ENCODE data around the gene TMEM181.
"Not testable (repeated sequence)": the region's sequence is repeated elsewhere in the genome, so short reads cannot be mapped to it uniquely, and the experiment has no call there.

Gene TMEM181

DNA sequence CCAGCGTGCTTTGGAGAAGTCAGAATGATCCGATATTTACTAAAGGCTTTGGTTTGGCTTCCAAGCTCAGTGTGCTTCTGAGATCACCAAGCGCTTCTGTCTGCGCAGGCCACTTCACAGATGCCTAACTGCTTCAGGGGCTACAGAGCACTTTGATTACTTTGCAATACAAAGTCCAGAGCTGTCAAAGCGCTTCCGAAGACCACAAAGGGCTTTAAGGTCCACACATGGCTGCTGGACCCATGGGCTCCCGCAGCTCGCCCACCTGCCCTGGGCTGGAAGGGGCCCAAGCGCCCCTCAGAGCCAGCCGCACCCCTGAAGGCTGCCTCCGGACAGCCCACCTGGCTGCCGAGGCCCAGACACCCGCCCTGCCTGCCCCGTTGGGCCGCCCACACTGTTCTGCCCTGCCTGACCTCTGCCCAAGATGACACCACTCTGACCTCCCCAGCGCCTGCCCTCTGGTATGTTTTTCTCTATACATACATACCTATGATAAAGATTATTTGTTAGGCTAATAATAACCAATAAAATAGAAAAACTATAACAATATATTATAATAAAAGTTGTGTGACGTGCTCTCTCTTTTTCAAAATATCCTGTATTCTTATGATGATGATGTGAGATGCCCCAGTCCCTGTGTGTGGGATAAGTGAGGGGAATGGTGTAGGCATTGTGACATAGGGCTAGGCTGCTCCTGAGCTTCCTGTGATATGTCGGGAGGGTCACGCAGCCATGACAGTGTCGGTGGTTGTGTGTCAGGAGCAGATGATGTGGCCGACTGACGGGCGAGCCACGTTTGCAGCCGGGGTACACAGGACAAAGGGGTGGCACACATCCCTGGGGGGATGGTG lies 62.0 kb downstream of the TMEM181 start:
- no peak for DNase-seq (ENCODE audit: low spot score)

DNA sequence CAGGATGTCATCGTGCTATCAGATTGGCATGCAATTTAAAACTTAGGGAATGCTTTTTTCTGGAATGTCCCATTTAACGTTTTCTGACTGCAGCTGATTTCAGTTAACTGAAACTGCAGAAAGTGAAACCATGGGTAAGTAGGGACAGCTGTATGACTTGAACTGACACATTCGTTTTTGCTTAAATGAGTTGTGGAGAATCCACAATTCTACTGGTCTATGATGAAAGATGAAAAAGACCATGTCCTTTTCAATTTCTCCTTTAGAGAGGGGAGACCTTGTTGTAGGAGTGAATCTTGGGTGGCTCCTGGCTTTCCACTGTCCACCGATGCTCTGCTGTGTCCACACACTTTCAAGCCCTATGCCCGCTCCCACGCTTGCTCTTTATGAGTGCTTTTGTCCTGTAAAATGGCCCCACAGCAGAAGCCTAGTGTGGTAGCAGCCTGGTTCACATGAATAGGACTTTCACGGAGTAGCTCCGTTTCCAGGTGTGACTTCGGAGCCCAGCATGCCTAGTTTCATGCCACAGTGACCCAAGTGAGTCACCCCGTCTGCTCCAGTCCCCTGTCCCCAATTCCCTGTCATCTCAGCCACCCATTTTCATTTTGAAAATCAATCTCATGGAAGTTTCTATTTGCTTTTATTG lies 62.8 kb downstream of the TMEM181 start:
- DNase-seq (ENCODE audit: low spot score) = no peak

DNA sequence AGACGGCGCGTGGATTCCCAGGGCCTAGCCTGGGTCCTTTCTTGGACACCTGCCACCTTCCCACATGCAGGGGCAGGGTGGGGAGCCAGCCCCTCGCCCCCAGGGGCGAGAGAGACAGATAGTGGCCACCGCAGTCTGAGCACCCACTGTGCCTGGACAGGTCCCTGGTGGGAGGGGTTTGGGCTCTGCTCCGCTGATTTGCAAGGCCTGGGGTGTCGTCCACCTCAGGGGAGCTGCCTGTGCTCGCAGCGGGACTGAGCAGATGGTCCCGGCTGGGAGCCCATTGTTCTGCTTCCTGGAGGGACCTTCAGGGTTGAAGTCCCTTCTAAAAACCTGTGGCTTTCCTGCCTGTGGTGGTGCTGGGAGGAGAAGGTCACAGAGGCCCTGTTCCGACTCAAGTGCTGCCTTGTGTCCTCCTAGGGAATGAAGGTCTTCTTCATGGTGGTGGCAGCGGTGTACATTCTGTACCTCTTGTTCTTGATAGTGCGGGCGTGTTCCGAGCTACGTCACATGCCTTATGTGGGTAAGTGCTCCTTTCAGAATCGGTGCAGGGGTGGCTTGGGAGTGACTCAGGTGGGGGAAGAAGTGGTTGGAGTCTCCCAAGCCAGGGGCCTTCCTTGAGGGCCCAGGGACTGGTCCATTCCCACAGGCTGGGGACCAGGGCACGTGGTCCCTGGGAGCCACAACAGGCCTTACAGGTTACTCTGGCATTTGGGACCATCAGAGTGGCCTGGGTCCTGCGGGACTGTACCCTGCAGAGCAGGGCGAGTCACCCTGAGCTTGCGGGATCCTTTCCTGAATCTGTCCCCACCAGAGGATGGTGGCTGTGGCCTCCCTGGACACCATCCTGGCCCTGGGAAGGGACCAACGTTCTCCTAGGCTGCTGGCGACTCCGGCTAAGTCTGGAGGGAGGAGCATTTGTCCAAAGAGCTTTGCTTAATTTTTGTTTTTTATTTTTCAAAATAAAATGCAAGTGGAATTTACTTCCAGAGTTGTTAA lies 65.1 kb downstream of the TMEM181 start:
- DNase-seq (ENCODE audit: low spot score) = no peak

DNA sequence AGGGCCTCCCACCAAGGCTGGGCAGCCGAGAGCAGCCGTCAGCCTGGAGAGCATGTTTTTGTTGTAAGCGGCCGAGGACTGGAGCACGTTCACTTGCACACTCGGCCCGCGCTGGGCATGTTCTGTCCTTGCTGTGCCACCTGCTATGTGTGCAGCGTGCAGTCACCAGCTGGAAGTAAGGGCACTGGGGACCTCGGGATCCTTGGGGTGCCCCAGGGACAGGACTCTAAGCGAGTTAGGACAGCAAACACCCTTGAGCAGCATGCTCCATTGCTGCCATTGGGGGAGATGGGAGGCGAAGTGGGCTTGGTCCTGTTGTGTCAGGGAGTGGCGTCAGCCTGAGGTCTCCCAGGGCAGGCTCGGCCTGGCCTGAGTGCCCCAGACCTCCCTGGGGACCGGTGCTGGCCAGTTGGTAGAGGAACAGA lies 66.0 kb downstream of the TMEM181 start:
- DNase-seq (ENCODE audit: low spot score) = no peak

DNA sequence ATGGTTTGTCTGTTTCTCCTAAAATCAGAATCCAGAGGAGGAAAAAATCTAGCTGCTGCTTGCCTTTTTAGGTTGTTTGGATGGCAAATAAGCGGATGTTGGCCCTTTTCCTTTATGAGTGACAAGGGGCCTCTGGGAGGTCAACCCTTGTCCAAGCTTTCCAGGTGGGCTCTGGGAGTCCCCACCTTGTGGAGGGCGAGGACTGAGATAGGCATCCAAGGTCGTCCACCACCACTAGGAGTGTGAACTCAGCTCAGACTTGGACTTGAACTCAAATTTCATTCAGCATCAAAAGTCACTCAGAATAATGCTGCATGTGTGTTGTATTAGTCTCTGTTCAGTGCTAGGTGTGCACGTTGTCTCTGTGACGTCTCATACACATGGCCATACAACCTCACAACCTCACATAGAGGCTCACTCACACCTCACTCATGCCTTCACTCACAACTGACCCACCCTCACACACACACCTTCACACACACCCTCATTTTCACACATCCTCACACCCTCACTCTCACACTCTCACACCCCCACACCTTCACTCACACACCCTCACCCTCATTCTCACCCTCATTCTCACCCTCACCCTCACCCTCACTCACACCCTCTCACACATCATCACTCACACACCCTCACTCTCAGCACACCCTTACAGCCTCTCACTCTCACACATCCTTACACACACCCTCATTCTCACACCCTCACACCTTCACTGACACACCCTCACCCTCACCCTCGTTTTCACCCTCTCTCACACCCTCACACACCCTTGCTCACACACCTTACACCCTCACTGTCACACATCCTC lies 66.7 kb downstream of the TMEM181 start:
- DNase-seq (ENCODE audit: low spot score) = no peak

DNA sequence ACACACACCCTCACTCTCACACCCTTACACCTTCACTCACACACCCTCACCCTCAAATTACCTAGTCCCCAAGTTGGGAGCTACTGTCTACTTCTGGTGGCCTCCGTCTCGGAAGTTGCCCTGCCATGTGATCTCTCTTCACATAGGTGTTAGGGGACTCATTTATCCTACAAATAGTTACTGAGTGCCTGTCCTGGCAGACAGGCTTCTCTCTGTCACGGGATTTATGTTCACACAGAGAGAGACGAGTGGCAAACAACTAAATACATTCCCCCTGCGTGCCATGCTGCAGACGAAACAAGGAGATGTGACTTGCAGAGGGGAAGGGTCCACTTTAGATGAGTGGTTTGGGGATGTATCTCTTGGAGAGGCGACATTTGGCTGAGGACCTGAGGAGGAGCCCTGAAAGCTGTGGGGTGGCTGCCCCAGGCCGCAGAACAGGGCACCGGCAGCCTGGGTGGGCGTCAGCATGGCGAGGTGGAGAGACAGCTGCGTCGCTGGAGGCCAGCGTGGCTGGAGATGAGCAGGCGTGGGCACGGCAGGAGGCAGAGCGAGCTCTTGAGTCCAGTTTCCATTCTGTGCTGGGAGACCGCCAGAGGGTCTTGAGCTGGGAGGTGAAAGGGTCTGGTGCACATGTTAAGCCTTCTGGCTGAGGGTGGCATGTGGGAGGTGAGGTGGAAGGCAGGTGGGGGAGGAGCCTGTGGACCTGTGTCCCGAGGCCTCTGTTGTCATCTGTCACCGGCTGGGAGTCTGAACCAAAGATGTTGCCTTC lies 67.5 kb downstream of the TMEM181 start:
- no peak for DNase-seq (ENCODE audit: low spot score)

DNA sequence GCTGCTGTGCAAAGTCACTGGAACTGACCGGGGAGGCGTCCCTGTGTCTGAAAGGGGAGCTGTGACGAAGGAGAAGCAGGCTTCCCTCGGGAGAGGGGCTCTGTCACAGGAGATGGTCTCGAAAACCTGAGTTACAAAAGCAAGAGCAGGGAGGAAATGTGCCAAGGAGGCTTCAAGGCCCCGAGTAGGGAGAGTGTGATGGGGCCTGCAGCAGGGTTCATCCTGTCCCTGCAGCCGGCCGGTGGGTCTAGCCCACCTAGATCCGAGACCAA lies 68.0 kb downstream of the TMEM181 start:
- DNase-seq (ENCODE audit: low spot score) = no peak

DNA sequence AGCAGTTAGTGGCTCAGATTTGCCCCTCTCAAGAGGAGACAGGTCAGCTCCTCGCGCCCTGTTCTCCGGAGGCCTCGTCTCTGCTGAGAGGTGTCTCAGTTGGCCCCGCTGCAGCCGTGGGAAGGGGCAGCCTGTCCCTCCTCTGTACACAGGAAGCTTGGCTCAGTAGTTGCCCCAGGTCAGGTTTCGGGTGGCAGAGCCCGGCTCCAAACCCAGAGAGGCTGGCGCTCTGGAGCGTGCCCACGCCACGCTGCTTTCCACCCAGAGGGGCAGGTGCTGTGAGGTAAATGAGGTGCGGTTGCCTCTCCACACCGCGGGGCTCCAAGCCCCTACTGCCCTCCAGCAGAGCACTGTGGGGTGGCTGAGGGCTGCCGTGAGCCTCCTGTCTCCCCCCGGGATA lies 68.7 kb downstream of the TMEM181 start:
- DNase-seq (ENCODE audit: low spot score) = no peak

DNA sequence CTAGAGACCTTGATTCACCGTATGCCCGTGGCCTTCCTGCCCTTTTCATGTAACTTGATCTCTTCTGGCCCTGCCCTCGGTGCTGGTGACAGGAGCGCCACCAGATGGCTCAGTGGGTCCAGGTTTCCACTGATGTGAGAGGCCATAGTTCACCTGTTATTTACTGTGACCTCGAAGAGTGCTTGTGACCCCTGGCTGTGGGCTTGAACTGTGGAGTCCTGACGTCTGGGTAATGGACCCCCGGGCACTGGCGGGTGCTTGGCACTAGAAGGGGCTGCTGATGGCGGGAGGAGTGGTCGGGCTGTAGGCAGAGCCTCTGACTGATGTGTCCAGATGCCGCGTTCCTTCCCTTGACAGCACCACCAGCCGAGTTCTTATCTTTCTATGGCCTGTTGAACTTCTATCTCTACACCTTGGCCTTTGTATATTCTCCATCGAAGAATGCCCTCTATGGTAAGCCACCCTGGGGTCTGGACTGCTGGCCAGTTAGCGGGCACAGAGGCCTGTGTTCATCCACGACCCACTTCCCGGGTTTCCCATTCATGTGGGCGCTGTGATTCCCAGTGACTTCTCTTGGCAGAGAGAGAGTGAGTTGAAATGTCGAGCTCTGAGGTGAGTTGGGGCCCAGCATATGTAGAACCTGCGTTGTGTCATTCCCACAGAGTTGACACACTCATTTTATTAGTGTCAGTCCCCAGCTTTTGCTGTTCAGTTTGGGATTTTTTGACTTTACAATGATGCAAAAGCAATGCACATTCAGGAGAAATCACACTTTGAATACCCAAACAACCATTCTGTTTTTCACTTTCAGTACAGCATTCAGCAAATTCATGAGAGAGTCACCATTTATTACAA lies 69.7 kb downstream of the TMEM181 start:
- DNase-seq (ENCODE audit: low spot score) = peak; percentile 31

DNA sequence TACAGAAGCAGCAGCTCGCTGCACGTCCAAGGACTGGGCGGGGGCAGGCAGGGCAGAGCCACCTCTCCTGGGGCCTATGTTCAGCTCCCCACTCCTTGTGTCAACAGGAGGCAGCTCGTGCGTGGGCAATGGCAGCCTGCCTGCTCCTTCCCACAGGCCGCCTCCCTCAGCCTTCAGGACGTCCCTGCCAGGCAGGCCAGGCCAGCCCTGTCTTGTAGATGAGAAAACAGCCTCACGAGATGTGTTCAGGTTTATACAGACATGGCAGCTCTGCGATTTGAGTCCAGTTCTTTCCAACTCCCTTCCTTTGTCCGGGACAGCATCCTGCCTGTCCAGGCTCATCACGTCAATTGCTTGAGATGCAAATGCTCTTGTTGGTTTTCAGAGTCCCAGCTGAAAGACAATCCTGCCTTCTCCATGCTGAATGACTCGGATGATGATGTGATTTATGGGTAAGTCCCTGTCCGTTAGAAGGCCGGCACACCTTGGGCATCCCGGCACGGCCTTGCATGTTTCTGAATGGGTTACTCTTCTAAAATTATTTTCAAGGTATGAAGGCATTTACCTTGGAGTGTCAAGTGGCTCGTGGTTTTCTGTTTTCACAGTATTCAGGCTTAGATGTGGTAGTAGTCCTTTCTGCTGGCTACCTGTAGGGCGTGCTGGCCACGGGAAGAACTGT lies 71.2 kb downstream of the TMEM181 start:
- no peak for DNase-seq (ENCODE audit: low spot score)

DNA sequence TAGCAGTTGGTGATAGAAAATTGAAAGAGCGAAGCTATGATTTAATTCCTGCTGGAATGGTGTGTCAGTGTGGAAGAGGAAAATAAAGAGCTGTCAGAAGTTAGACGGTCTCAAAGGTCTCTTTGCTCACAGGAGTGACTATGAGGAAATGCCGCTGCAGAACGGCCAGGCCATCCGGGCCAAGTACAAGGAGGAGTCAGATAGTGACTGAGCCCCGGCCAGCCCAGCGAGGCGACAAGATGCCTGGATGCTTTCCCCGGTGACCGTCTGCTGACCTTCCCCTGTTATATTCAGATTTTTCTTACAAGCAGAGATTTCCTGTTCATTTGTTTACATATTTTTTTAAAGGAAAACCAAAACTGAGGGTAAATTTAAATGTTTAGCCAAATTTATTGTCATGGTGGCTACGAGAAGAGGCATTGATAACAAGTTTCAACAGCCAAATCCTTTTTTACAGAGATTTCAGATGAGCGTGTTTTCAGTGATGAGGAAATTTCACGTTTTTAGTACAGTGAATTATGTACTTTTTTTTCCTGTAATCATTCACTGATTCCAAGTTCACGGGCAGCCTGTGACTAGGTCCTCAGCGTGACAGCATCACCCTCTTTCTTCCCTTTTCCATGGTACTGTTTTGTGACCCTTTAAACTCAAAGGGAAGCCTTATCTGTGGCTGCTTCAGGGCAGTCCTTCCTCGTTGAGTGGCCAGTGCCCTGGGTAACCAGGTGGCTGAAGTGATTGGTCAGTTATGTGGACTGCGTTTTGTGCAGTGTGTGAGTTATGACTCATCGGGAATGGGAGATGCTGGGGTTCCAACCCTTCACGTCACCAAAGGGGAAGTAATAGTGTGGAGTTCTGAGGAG lies 72.0 kb downstream of the TMEM181 start:
- DNase-seq (ENCODE audit: low spot score) = no peak

DNA sequence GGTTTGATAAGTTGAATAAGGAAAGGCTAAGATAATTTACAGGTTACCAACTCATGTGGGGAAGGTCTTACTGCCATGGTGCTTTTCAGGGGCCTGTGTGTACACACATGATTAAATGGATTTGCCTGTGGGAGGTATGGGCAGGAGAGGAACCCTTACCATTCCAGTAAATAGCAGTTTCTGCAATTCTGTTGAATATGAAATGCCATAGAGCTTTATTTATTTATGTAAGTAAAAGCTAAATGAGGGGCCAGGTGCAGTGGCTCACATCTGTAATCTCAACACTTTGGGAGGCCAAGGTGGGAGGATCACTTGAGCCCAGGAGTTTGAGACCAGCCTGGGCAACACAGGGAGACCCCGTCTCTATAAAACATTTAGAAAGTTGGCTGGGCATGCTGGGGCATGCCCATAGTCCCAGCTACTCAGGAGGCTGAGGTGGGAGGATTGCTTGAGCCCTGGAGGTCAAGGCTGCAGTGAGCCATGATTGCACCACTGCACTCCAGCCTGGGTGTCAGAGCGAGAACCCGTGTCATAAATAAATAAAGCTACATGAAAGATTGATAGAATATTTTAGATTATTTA lies 72.7 kb downstream of the TMEM181 start:
- not testable (repeated sequence) for DNase-seq (ENCODE audit: low spot score)

DNA sequence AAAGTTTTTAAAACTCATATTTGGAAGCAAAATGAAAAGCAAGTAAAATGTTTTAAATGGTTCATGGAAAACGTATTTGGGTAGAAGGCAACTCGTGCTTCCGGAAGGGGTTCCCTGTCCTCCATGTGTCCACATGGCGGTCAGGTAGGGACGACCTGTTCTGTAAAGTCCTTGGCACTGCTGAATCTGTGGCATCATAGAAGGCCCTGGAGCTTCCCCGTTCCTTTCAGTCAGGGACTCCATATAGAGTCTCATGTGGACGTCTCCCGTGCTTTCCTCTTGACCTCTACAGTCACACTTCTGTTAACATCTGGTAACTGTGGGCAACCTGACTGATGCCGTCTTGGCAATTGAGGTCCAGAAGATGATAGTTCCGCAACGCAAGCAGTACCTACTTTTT lies 73.2 kb downstream of the TMEM181 start:
- no peak for DNase-seq (ENCODE audit: low spot score)

DNA sequence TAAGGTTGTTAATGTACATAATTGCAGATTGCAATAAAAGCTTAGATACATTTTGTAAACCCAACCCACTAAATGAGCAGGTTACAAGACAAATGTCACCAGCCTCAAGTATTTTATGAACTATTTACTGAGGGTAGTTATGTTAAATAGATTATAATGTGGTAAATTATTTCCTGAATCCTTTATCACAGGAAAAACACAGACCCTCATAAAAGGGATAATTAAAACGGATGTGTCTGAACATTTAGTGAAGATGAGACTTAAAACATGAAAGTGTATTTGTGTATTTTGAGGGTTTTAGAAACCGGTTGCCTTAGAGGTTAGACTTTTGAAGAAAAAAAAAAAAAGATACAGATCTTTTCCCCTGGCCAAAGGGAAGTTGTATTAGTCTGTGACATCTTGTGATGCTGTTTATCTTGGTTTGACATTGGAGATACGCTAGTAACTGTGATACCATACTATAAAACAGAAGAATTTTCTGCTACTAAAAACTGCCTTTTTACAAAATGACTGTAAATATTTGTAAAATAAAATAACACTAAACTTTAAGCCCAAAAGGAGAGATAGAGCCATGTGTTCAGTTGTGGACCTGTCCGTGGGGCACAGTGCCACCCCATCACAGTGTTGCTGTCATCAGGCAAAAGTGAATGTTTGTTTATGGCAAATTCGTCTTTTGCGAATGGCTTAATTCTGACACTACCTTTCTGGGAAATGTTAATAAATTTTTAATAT lies 75.0 kb downstream of the TMEM181 start:
- no peak for DNase-seq (ENCODE audit: low spot score)

DNA sequence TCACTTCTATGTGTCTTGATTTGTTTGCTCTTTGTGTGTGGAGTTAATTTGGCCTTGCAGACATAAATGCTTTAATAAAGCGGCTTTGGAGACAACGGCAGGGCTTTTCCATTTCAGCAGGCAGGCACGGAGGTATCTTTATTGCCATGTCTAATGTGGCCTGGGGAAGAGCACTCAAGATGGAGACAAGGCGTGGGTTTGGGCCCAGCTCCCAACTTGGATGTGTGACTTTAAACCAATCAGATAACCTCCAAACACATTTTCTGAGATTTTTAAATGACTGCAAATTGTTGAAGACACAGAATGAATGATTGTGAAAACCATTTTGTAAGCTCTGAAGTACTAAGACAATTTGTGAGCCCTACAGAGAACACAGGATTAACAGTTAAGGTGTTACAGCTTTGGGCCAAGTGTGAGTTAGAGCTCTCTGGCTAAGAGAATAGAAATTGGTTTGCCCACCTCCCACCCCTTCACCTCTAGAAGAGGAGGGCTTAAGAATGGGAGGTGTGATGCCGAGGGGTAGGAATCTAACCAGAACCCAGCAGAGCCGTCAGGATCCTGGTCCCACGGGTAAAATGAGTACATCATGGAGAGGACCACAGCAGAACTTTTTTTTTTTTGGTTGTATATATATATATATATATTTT lies 75.7 kb downstream of the TMEM181 start:
- DNase-seq (ENCODE audit: low spot score) = no peak

DNA sequence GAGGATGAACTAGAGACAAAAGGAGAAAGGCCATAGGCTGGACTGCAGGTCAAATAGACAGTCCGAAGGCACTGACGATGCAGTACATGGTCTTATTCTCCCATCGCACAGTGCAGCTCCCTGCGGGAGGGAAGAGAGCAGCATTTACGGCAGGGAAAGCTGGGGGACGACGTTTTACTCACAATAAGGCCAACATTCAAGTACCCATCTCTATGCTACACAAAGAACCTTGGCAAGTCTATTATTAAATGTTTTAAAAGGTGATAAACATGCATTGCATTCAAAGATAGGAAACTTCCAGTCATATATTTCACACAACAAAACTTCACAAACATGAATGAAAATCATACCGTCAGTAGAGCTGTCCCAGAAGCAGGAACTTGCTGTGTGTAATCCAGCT lies 76.9 kb downstream of the TMEM181 start:
- no peak for DNase-seq (ENCODE audit: low spot score)

DNA sequence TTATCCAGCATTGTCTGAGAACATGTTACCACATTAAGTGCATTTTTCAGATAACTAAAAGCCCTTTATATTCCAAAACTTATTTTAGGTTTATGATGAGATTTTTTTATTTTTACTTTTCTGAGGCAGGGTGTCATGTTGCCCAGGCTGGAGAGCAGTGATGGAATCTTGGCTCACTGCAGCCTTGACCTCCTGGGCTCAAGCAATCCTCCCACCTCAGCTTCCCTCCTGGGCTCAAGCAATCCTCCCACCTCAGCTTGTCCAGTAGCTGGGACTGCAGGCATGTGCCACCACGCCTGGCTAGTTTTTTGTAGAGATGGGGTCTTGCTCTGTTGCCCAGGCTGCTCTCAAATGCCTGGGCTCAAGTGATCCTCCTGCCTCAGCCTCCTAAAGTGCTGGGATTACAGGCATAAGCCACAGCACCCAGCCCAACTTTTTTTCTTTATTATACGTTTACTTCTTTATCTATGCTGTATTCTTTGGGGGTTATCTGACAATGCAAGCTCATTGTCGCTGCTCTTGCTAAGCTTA lies 78.5 kb downstream of the TMEM181 start:
- no peak for DNase-seq (ENCODE audit: low spot score)
